SU-DHL-6 (cell line): ENCODE results near the gene FEM1A.

ENCODE experiments used
- CTCF ChIP-seq: fragments of 200-600 bp; sonication (generic); IDR thresholded peaks from one replicate; pipeline ENCODE4 v1.5.1; 2017; ENCODE audit warnings: antibody characterized with exemption, mild to moderate bottlenecking, low read length, moderate library complexity; ENCODE audit not compliant: insufficient read depth, poor library complexity, severe bottlenecking
- EZH2phosphoT487 ChIP-seq: fragments of 200-600 bp; sonication (generic), shearing (Covaris generic); conservative IDR thresholded peaks from 2 replicates; pipeline ENCODE4 v1.6.1; 2018; ENCODE audit warnings: mild to moderate bottlenecking, antibody characterized with exemption, low read length, moderate library complexity, mixed read lengths

- TF ChIP-seq CTCF (no peak), EZH2phosphoT487 (no peak)
Observed at GRCh38 chr19:4821265-4821664, 29.7 kb downstream of the FEM1A start.
